DMS53 (cell line): ENCODE results near the gene ASXL1.
"Not testable (repeated sequence)": the region's sequence is repeated elsewhere in the genome, so short reads cannot be mapped to it uniquely, and the experiment has no call there.

ENCODE experiments used
- DNase-seq: peaks from one replicate; lab custom pipeline; 2025; lab: John Stamatoyannopoulos, UW

The ASXL1 gene

DNA sequence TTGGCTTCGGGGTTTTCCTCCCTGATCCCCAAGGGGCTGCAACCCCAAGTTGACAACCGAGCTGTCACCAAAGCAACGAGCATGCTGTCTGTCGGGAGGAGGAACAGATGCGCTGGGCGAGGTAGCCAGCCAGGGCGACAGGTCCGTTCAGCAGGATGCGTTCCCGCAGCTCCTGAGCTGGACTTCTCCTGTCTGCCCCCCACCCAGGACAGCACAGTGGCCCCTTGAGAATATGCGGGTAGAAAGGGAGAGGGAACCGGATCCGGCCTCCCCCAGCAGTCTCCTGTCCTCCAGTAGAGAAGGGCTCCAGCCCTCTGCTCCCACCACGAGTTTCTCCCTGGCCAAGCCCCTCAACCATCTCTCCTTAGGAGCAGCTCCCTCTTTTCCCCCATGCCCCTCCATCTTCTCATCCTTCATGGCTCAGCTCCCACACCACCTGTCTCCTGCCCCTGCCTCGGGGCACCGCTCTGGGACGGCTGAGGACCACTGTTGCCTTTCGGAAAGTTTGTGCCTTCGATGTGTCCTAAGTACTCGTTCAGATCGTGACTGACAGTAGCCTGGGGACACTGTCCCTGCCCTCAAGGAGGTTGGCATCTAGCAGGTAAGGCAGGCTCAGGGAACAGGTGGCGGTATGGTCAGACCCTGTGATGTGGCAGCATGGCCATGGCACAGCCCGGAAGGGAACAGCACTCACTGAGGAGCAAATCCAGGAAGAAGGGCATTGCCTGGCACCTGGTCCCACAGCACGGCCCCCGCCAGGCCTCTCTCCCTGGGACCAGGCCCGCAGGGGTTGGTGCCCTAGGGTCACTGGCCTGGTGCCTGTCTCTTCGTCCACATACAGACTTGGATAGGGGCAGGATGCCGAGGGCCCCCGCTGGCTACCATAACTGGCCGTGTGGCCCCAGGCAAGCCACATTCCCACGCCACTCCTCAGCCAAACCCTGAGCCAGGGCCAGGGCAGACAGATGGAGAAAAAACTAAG lies 96.3 kb downstream of the ASXL1 start:
- DNase-seq, result no peak

DNA sequence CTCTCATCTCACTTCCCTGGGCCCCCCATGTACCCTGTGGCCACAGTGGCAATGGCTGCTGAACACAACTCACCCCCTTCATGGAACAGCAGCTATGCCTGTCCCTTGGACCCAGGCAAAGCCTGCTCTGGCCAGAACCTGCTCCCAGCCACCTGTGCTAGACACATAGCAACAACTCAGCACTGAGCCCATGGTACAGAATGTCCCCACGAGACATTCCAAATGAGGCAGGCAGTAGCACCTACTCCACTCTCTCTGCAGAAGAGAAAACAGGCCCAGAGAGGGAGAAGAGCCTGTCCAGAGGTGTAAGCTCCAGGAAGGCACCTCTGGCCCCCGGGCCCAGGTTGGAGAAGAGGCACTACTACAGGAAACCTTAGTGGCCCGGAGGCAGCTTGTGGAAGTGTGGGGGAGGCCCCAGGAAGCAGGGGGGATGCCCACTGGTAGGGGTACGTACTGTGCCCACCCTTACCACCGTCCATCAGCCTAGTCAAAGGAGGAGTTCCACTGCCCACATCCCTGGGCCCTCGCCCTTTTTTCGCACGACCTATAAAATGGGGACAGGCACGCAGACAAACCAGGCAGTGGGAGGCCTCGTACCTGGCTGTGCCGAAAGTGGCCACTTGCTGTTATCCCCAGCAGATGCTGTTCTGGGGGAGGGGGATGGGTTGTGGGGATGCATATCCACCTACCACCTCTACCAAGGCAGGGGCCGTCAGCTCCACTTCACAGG lies 97.2 kb downstream of the ASXL1 start:
- no peak for DNase-seq

DNA sequence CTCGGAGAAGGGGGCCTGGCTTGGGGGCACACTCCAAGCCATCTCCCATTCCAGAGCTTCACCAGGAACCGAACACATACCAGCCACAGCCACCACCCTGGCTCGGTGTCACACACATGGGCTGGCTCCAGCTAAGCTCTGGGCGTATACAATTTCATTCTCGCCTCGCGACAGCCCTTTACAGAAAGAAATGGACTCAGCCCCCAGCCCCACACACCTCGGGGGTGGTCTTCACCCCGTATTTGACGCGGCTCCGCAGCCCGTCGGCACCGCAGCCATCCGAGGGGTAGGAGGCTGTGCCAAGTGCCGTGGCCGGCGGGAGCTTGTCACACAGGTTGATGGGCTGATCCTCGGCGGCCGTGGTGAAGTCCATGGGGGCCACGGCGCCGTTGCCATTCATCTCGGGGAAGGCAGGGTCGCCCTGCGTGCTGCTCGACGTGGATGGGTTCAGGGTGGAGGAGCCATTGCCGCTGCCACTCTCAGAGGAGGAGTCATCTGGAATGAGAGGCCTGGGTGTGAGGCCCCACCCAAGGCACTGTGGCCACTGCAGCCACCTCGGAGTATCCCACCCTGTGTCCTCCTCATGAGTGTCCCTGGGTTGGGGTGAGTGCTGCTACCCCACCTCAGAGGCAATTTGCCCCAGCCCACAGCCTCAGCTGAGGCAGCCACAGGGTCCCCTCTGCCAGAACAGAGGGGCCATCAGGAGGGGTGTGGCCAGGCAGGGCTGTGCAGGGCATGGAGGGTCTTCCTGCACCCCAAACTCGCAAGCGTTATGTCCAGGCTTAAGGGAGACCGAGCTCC lies 98.0 kb downstream of the ASXL1 start:
- DNase-seq, result no peak

DNA sequence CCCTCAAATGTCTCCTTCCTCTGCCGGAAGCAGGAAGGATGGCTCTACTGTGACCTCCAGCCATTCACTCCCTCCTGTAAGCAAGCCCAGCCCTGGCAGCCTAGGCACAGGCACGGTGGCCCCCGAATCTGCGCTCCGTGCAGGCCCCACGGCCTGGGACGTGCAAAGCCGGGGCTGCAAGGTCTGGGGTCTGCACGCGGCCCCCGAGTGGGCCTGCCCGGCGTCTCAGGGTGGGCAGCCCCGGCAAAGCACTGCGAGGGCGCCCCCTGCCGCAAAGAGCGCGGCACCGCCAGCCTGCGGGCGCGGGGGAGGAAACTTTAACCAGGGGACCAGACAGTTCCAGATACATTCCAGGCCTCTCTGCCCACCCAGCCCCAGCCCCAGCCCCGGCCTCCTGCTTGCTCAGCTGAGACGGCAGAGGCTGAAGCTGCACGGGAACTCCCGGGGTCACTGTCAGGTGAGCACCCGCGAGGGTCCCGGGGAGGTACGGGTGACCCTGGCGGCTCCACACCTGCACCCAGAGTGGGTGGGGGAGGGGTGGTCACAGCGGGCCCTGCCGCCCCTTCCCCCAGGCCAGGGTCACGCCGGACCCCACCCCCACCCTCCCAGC lies 98.8 kb downstream of the ASXL1 start:
- peak; percentile 74 for DNase-seq

DNA sequence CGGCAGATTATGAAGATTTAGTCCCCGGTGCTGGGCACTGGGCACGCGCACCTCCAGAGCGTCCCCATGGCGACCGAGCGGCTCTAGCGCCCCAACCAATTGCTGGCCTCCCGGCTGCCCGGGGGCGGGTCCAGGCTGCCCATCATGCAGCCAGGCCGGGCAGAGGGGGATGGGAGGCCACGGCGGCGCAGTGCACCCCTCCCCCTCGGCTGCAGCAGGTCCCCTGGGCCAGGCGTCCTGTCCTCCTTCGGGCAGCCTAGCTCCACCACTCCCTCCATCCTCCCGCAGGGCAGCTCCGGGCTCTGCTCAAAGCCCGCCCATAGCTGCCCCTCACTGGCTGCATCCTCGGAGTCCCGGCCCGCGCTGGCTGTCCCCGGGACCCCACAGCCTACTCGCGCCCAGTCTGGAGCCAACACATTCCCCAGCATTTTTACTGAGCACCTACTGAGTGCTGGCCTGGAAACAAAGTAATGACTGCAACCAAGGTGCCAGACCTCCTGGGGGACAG lies 99.4 kb downstream of the ASXL1 start:
- DNase-seq, result peak; percentile 92

DNA sequence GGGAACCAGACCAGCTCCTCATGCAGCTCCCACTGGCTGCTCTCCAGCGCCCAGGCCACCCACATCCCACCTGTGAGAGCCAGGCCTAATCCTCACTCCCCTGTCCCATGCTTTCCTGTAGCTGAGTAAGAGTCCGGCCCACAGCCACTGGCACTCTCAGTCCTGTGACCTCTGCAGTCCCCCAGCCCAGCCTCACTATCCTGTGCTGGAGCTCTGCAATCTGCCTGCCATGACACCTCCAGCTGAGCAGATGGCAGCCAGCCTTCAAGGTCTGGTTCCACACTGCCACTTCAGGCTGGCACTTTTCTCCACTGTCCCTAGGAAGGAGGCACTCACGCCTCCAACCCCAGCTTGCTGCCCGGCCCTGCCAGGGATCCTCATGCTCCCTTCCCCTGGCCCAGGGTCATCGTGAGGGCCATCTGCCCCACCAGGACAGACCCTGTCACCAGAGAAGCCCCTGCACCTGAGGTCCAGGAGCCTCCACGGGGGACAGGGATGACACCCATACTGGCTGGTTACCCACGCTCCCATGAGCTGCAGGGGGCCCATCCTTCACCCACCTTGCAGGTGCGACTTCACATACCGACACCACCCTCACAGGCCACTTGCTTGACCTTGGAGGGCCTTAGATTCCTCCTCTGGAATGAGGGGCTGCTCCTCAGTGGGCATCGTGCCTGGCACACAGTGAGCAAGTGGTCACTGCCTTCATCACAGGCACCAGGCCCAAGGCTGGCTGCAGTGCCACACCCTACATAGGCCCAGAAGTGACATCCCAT lies 100.1 kb downstream of the ASXL1 start:
- peak; percentile 49 for DNase-seq

DNA sequence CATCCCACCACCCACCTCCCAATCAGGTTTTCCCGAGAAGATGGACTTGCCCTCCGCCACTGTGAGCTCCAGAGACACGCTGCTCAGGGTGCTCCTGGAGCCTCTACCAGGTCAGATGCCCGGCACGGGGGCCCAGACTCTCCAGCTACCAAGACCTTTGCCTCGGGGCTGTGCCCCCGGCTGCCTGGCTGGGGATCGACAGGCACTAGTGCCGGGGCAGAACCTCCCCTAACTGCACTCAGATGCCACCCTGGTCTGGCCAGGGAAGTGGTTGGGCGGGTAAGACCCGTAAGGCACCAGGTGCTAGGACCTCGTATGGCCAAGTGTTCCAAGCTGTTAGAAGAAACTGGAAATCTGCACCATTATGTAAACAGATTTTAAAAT lies 100.7 kb downstream of the ASXL1 start:
- no peak for DNase-seq

DNA sequence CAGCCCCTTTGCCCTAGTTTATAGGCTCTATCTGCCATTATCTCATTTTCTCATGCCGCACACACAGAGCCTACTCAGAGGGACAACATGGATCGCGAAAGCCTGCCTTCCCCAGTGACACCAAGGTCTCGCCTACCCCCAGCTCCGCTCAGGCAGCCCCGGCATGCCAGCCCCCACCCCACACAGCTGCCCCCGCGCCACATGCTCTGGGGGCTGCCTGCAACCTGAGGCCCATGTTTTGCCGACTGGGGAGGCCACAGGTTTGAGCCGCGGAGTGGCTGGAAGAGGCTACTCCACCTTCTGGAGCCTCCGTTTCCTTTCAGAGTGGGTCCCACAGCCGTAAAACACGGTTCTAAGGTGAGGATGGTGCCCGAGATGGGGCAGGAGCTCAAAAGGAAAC lies 102.1 kb downstream of the ASXL1 start:
- DNase-seq, result no peak

DNA sequence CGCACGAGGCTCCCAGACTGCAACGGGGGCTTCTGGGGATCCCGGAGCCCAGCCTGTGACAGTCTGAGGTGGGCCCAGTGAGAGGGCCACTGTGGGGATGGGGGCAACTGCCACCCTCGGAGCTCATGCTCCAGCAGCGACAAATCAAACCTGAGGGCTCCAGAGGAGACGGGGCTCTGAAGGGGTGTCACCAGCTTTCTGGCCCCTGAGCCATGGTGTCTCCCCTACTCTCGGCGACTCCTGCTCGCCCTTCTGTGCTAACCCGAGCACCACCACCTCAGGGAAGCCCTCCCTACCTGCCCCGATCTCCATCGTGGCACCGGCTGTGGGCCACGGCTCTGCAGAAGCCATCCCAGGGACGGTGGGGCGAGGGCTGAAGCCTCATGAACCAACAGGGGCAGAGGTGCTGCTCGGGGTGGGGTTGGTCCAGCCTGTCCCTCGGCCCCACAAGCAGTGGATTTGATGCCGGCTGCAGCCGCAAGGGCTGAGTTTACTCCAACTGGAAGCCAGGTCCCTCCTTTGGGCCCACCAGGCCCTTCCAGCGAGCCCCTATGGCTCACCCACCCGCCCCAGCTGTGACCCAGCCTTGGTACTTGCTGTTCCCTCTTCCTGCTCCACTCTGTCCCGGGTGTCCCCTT lies 102.7 kb downstream of the ASXL1 start:
- no peak for DNase-seq

DNA sequence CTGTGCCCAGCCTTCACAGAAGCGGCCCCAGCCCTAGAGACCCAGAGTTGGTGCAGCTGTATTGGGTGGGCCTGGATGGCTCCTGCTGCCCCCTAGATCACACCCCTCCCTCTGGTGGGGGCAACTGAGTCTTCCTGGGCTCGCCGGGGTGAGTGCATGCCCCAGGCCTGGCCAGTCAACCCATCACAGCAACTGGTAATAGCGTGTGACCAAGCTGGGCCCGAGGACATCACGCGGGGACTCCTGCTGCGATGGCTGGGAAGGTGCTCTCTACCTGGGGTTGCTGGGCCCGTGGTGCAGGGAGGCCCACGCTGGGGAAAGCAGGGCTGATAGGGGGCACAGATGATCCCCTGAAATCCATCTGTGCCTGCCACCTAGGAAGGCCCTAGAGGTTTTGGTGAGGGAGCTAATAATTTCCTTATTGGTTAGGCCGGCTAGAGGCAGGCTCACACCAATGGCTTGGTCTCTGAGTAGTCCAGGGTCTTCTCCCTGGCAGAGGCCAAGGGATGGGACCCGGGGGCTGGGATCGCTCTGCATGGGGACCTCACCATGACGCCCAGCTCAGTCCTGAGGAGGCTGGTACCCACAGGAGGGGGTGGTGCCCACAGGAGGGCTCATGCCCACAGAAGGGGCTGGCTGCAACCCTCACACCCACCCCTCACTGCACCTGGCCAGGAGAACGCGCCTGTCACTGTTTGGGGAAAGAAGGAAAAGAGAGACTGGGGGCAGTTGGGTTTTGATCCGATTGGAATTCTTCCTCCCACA lies 103.9 kb downstream of the ASXL1 start:
- no peak for DNase-seq

DNA sequence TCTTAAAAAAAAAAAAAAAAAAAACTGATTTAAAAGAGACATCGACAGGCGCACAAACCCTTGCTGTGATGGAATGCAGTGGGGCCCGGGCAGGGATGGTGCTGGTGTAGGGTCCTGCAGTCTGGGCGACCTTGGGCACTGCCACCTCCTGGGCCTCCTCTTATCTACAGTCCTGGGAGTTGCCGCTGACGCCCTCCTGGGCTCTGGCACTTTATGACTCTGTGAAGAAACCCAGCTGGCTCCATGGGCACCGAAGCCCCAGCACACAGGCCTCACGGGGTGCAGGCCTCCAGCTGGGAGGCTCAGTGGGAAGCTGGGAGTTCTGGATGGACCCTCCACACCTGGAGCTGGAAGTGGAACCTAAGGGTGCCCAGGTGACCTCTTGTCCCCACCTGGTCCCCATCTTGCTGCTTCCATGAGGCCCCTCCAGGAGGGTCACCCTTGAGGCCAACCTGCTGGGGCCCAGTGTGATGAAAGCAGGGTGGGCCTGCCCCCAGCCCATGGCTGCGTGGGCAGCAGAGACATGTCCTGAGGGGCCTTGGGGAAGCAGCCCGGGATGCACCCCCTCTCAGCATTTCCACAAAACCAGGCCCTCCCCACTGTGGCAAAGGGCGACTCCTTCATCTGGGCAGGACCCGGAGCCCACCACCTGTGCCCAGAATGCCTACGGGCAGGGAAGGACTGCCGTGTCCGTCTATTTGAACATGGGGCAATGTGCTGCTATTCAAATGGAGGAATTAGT lies 104.9 kb downstream of the ASXL1 start:
- no peak for DNase-seq

DNA sequence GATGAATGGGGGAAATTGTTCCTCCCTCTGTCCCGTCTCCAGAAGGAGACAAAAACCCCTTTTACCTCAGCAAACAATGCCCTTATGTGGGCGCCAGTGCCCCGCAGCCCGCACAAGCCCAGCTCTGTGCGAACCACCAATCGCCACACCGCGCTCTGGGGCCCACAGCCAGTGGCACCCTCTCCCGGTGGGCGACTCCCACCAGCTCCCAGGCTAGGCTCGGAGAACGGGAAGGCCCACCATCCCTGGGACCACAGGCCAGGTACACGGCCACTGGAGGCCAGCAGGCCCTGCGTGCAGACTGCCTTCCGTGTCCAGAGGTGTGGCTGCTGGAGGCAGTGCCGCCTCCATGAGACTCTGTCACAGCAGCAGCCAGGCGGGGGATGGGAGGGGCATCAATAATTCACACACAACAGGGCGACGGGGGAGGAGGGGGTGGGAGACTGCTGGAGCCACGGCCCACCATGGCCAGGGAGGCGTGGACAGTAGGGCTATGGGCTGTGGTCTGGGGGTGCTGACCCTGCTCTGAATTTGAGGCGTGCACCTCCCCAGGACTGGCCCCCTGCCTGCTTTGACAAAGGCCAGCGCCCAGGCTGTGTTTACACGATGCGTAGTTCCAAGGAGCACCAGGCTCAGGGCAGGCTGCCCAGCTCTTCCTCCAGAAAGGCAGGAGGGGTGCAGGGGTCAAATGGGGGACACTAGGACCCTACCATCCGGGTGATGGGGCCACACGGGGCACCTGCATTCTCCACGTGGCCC lies 105.7 kb downstream of the ASXL1 start:
- DNase-seq, result no peak

DNA sequence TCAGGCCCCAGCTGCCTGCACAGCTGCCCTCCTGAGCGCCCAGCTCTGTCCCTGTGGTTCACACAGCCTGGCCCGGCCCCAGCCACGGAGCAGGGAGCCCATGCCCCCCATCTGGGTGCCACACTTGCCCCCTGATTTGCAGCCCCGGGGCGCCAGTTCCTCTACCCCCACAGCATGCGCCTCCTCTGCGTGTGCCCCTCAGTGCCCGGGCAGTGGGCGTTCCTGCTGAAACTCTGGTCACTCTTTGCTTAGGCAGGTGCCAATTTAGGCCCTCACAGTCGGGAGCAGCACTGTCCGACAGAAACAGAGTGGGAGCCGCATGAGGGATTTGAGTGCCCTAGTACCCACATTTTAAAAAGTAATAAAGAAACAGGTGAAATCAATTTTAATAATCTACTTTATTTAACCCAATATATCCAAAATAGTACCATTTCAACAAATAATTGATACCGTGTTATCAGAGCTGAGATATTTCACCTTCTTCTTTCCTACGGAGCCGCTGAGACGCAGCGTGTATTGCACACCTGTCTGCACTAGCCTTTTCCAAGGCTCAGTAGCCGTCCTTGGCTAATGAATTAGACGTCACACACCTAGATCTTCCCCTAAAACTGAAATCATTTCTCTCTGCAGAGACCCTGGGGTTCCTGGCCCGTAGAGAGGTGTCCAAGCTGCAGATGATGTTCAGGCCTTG lies 106.4 kb downstream of the ASXL1 start:
- no peak for DNase-seq

DNA sequence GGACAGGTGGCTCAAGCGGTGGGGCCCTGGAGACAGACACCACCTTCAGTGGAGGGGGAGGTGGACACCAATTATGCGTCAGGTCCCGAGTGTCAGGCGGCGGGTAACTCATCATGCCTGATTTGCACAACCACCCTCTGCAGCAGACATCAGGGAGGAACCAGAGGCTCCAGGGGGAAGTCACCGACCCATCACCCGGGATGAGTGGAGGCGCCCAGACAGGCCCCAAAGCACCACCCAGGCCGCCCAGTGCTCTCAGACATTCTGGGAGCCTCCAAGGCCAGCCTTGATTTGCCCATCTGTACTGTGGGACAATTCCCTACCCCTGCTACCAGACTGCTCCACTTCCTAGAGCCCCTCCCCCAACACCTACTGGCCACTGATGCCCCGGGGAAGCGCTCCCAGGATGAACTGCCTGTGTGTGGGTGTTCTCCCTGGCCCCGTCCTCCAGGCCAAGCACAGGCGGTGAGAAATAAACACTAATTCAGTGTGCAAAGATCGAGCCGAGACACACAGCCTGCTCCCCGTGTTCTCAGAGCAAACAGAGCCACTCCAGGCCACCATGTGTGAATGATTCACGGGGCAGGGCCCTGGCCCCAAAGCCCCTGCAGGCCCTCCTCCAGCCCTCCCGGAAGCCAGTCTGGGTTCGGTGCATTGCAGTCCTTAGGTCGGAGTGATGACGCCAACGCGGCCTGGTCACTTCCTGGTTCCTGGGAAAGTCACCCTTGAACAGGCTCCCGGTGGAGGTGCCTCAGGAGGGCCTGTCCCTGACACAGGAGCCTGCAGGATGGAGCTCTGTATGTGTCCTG lies 107.2 kb downstream of the ASXL1 start:
- DNase-seq, result no peak

DNA sequence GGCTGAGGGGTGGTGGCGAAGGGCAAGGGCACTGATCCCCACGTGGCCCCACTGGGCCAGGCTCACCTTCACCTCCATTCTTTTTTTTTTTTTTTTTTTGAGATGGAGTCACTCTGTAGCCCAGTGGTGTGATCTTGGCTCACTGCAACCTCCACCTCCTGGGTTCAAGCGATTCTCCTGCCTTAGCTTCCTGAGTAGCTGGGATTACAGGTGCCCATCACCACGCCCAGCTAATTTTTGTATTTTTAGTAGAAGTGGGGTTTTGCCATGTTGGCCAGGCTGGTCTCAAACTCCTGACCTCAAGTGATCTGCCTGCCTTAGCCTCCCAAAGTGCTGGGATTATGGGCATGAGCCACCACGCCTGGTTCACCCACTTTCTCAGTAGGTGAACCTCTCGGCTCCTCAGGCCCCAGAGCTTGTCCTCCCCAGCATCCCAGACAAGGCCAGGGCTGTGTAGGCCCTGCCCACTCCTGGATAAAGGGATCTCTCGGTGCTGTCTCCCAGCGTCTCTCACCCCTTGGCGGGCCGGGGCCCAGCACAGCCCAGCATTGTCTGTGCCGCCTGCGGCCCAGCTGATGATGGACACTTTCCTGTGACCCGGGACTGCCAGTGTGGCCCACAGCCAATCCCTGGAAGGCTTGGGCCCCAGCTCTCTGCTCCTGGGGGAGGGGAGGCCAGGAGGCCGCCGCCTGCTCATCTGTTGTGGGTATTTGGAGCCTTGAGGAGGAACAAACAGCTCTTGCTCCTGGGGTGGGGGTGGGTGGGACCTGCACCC lies 108.0 kb downstream of the ASXL1 start:
- not testable (repeated sequence) for DNase-seq
